Measurements from ENCODE around the gene ID2. TPM values are rescaled to one million over a fixed set of nuclear protein-coding genes. Genes with fewer than 3 reads are reported as not detected.

ID2 gene
- total and polyA plus RNA-seq, 10 of the 15 experiments (the other 5 are each of a cell fraction or from before 2014, with no cell fraction given), result 39.0 to 613 (median 73.6) TPM

- no peak overlapping the region for H2AFZ ChIP-seq (ENCODE audit: control insufficient read depth, low read depth, low read length)
- WGBS (ENCODE audit: insufficient coverage, insufficient replicate concordance, low lambda C conversion rate, missing lambda C conversion rate), result 65% methylated on average over 5 of the region's 5 CpGs
- ChIA-PET RAD21 (ENCODE audit: unreplicated experiment) (interaction anchor here (1.2 kb wide), 1 partner anchor 24 kb away, joined by 3 read pairs; no protein-coding TSS in a partner anchor), CTCF (interaction anchor here (0.8 to 2.0 kb wide), 4 partner anchors 18 to 112 kb away, joined by 3 to 6 read pairs (median 4); no protein-coding TSS in a partner anchor), POLR2A (interaction anchor here (0.5 to 0.6 kb wide), 2 partner anchors 34 to 933 kb away, joined by 3 to 4 read pairs; no protein-coding TSS in a partner anchor), SMC1A (ENCODE audit: uncharacterized antibody, unreplicated experiment) (interaction anchor here (0.6 kb wide), 2 partner anchors 53 to 316 kb away, joined by 3 read pairs; no protein-coding TSS in a partner anchor)
- H4K20me1 ChIP-seq (ENCODE audit: control insufficient read depth, insufficient read depth), result no peaks in the 10 kb centered on the region
- no peaks in the 10 kb centered on the region for H3K36me3 ChIP-seq (ENCODE audit: control insufficient read depth in 2 of 2, insufficient read depth in 2 of 2, low read length in 1 of 2)
- no peak for DNase-seq (ENCODE audit: low read depth, low spot score)
- peaks cover 5% of the 10 kb centered on the region for H3K4me1 ChIP-seq (ENCODE audit: control insufficient read depth, insufficient read depth, low read length)
- BruUV-seq (replicated peaks), result no TSS peak
- no peaks in the 10 kb centered on the region for H3K27me3 ChIP-seq (replicated peaks in 1 of 2; ENCODE audit: control insufficient read depth in 2 of 2, insufficient read depth in 2 of 2, low read length in 1 of 2)
- H3K9ac ChIP-seq (ENCODE audit: control insufficient read depth, insufficient read depth, low read length), result no peak overlapping the region
- H3K4me3 ChIP-seq, result no peak overlapping the region
- H3K27ac ChIP-seq (ENCODE audit: control insufficient read depth, insufficient read depth), result no peak overlapping the region
- H3K79me2 ChIP-seq (ENCODE audit: control insufficient read depth, insufficient read depth, low read length), result no peaks in the 10 kb centered on the region
- no peak for ATAC-seq
- in situ Hi-C loops (cut with MboI) (no loop called here), intact Hi-C loops (cut with micrococcal nuclease; ENCODE audit: unreplicated experiment) (no loop called here)
- H3K4me2 ChIP-seq (ENCODE audit: control insufficient read depth, insufficient read depth), result no peak overlapping the region
- FAIRE-seq, result peak; percentile 57
- no peaks in the 10 kb centered on the region; the same call in 2 of the 3 replicates for H3K9me3 ChIP-seq (replicated peaks; ENCODE audit: control insufficient read depth, insufficient read depth, low read length)
- TF ChIP-seq HDGF (IDR thresholded peaks at IDR 0.05), result no peak
- TF ChIP-seq NFIC (IDR thresholded peaks at IDR 0.05; ENCODE audit: low read depth, low read length), result no peak
- TF ChIP-seq ATF7 (IDR thresholded peaks at IDR 0.05; ENCODE audit: low read depth), result no peak
- no peak for TF ChIP-seq BHLHE40 (IDR thresholded peaks at IDR 0.05; ENCODE audit: borderline replicate concordance in 1 of 2, low read depth in 2 of 2, low read length in 1 of 2)
- TF ChIP-seq SMAD1 (IDR thresholded peaks at IDR 0.05; ENCODE audit: low read depth, partially characterized antibody), result no peak
- no peak for TF ChIP-seq ATF3 (IDR thresholded peaks at IDR 0.05; ENCODE audit: borderline replicate concordance, extremely low read depth, low read depth, low read length)
- no peak for TF ChIP-seq RB1 (IDR thresholded peaks at IDR 0.05; ENCODE audit: borderline replicate concordance)
- TF ChIP-seq ZBTB33 (IDR thresholded peaks at IDR 0.05), result no peak
- no peak for TF ChIP-seq LARP7 (IDR thresholded peaks at IDR 0.05)
- no peak for TF ChIP-seq EED (IDR thresholded peaks at IDR 0.05; ENCODE audit: low read depth)
- TF ChIP-seq CEBPB (IDR thresholded peaks at IDR 0.05; ENCODE audit: borderline replicate concordance in 1 of 2, low read depth in 2 of 2, low read length in 2 of 2), result no peak
- no peak for TF ChIP-seq PAX5 (IDR thresholded peaks at IDR 0.05; ENCODE audit: borderline replicate concordance, low read depth, low read length)
- no peak for TF ChIP-seq YY1 (IDR thresholded peaks at IDR 0.05; ENCODE audit: low read depth, low read length)
- no peak for TF ChIP-seq FOXK2 (IDR thresholded peaks at IDR 0.05)
- no peak for TF ChIP-seq ZNF687 (IDR thresholded peaks at IDR 0.05)
Measured at GRCh38 chr2:8656160-8656641, 25.7 kb upstream of the ID2 start.

Measured in GM12878 (cell line).